HG03354 (cell line): ENCODE measurements around the gene AP1M1.

Experiments used
- ATAC-seq: cut with Tn5 transposase; IDR thresholded peaks from one replicate; pipeline ENCODE4 v1.9.1; 2021; ENCODE audit warnings: mild to moderate bottlenecking; ENCODE audit not compliant: unreplicated experiment, poor library complexity, severe bottlenecking

The AP1M1 gene

GRCh38 chr19:16206046-16206605 lies 8.4 kb downstream of the AP1M1 start:
- ATAC-seq: no peak

GRCh38 chr19:16206637-16207036 lies 8.9 kb downstream of the AP1M1 start:
- ATAC-seq: no peak

DNA sequence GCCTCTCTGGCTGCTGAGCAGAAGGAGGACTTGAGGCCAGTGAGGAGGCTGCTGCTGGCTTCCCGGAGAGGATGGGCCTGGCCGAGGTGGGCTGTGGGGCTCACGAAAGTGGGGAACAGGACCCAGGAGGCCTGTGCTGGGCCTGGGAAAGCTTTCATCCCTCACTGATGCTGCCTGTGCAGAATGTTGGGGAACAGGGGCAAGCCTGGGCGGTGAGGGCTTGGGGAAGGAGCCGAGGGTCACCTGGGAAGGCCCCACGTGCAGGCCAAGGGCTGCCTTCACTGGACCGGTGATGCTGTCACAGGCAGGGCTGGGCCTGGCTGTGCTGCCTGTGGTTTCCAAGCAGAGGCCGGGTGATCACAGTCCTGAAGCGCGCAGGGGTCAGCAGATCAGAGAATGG lies 9.4 kb downstream of the AP1M1 start:
- ATAC-seq: no peak

GRCh38 chr19:16207490-16208025 lies 9.8 kb downstream of the AP1M1 start:
- ATAC-seq: no peak

DNA sequence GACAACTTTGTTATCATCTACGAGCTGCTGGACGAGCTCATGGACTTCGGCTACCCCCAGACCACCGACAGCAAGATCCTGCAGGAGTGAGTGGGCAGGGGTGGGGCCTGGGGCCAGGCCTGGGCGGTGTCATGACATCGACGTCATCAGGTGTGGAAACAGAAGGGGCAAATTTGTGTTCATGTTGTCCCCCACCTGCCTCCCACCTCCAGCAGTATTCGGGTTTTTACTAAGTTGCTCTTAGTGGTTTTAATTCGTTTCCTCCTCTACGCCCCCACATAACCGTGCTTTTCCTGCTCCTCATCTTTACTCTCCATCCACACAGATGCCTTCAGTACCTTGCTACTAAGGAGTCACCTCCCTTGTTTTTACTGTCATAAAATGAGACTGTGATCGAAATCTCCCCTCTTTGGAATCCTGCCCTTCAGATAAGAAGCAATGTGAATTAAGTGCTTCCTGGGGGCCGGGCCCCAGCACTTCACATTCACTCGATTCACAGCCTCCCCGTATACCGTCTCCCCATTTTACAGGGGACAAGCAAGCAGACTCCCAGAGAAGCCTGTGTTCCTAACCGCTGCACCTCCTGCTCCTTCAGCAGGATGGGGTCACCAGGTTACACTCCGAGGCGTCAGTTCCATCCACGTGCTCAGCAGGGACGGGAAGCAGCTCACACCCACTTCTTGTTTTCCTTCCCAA lies 10.5 kb downstream of the AP1M1 start:
- no peak for ATAC-seq

GRCh38 chr19:16208847-16209665 lies 11.3 kb downstream of the AP1M1 start:
- no peak for ATAC-seq

DNA sequence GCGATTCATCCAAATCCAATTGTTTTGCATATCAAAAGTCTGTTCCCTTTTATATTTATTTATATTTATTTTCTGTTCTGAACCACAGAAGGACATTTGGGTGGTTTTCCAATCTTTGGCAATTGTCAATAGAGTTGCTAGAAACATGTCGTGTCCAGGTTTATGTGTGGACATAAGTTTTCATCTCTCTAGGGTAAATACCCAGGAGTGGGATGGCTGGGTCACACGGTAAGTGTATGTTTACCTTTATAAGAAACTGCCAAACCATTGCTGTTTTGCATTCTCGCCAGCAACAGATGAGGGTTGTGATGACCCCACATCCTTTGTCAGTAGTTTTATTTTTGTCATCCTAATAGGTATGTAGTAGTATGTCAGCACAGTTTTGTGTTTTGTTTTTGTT lies 12.5 kb downstream of the AP1M1 start:
- ATAC-seq: no peak

DNA sequence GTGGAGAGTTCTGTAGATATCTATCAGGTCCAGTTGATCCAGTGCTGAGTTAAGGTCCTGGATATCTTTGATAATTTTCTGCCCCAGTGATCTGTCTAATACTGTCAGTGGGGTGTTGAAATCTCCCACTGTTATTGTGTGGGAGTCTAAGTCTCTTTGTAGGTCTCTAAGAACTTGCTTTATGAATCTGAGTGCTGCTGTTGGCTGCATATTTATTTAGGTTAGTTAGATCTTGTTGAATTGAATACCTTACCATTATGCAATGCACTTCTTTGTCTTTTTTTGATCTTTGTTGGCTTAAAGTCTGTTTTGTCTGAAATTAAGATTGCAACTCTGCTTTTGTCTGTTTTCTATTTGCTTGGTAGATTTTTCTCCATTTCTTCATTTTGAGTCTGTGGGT lies 15.4 kb downstream of the AP1M1 start:
- no peak for ATAC-seq

- ATAC-seq: no peak
Measured at GRCh38 chr19:16216744-16217670, 19.3 kb downstream of the AP1M1 start.

DNA sequence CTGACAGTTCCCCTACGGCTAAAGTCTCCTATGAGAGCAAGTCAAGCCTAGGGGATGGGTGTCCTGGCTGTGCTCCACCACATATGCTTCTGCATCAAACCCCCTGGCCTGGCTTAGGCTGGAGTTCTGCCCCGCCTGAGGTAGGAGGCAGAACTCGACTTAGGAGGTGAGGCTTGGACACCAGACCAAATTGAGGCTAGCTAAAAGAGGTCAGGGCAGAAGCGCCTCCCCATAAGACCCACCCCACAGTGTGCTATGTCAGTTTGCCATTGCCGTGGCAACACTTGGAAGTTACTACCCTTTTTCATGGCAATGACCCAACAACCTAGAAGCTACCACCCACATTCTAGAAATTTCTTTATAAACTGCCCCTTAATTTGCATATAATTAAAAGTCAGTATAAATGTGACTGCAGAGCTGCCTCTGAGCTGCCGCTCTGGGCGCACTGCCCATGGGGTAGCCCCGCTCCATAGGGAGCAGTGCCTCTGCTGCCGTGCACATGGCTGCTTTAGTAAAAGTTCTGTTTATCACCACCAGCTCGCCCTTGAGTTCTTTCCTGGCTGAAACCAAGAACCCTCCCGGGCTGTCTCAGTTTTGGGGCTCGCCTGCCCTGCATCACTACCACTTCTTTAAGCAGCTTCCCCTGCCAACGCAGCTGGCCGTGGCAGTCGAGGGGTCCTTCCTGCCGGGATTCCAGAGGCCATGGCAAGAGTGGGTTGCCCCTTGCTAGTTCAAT lies 20.2 kb downstream of the AP1M1 start:
- ATAC-seq: no peak

DNA sequence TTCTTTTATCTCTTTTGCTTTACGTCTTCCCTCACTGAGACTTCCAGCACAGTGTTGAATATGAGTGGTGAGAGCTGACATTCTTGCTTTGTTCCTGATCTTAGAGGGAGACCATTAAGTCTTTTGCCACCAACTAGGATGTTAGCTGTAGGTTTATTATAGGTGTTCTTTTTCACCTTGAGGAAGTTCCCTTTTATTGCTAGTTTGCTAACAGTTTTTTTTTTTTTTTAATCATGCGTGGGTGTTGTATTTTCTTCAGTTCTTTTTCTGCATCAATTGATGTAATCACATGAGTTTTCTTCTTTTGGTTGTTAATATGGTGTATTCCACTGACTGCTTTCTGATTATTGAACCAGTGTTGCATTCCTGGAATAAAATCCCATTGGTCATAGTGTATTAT lies 21.1 kb downstream of the AP1M1 start:
- no peak for ATAC-seq

DNA sequence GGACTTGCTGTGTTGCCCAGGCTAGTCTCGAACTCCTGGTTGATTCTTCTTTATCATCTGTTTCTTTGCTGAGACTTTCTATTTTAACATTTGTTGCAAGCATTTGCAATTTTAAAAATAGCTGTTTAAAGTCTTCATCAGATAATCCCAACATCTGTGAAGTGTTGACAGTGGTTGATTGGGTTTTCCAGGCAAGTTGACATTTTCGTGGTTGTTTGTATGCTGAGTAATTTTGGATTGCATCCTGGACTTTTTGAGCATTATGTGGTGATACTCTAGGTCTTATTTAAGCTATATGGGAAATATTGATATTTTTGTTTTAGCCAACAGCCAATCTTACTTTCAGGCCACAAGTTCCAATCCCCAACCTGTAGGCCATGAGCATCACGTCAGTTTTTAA lies 25.1 kb downstream of the AP1M1 start:
- no peak for ATAC-seq

- no peak for ATAC-seq
Measured at GRCh38 chr19:16223746-16224145, 26.0 kb downstream of the AP1M1 start.

- no peak for ATAC-seq
Measured at GRCh38 chr19:16224293-16225045, 26.8 kb downstream of the AP1M1 start.

DNA sequence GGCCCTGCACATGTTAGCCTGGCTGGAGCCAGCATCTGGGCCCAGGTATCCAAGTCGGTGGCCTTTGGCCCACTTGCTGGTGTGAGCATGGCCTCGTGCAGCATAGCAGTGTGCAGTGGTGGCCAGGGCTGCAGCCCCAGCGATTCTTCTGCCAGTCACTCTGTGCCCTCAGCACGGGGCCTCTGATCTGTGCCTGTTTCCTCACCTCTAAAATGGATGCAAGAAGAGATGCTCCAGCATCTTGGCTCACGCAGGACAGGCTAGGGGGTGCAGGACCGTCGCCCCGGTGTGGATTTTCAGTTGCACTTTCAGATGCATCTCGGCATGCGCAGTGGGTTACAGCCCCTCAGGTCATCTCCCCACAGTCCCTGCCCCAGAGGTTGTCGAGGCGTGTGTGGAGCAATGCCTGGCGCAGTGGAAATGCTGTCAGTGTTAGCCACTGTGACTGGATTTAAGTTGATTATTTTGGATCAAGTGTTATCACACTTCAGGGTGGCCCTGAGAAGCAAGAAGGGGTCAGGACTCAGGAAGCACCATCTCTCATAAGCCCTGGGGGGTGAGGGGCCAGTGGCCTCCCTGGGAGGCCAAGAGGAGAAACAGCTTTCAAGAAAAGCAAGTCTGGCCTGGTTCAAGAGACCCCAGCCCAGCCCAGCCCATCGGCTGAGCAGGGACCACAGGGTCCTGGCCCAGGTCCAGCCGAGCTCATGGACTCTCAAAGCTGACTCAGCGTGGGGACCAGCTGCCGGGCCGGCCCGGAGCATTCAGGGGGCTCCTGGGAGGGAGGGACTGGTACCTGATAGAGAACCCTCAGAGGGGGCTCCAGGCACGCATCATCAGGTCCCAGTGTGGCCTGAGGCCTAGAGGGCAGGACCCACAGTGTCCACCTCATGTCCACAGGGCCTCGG lies 27.8 kb downstream of the AP1M1 start:
- ATAC-seq: no peak

GRCh38 chr19:16226184-16226591 lies 28.5 kb downstream of the AP1M1 start:
- ATAC-seq: no peak
